RWPE2 (cell line): ENCODE results near the gene CDH19.
A peak's percentile ranks its signal among the peaks of the same experiment; 100 is the strongest.

Experiments used
- ATAC-seq: fragments of 200-7000 bp; cut with Tn5 transposase; 3 replicates; pipeline ENCODE4 v1.9.1; 2021; ENCODE audit warnings: low read depth
- DNase-seq: peaks from one replicate; pipeline ENCODE4 v3.0.0-alpha.2; 2020; ENCODE audit warnings: low spot score
- H3K27ac ChIP-seq: fragments of 450-650 bp; 2 replicates; pipeline ENCODE4 v1.5.1; 2017; ENCODE audit warnings: mild to moderate bottlenecking; ENCODE audit not compliant: poor library complexity, severe bottlenecking
- H3K27me3 ChIP-seq: fragments of 250-450 bp; sonication (Bioruptor Pico); 2 replicates; pipeline ENCODE4 v1.5.1; 2021; ENCODE audit warnings: mild to moderate bottlenecking, moderate library complexity; ENCODE audit not compliant: insufficient read depth, poor library complexity, severe bottlenecking
- H3K36me3 ChIP-seq: fragments of 250-450 bp; sonication (Bioruptor Pico); 2 replicates; pipeline ENCODE4 v1.5.1; 2020; ENCODE audit warnings: low read depth, mild to moderate bottlenecking, moderate library complexity
- H3K4me1 ChIP-seq: fragments of 250-450 bp; sonication (Bioruptor Pico); 2 replicates; pipeline ENCODE4 v1.5.1; 2021; ENCODE audit warnings: mild to moderate bottlenecking, moderate library complexity; ENCODE audit not compliant: insufficient read depth, poor library complexity, severe bottlenecking
- H3K4me3 ChIP-seq: fragments of 250-450 bp; sonication (Bioruptor Pico); 2 replicates; pipeline ENCODE4 v1.5.1; 2021; ENCODE audit warnings: mild to moderate bottlenecking, moderate library complexity; ENCODE audit not compliant: severe bottlenecking
- H3K9me3 ChIP-seq: fragments of 250-450 bp; sonication (Bioruptor Pico); 2 replicates; pipeline ENCODE4 v1.5.1; 2021; ENCODE audit warnings: mild to moderate bottlenecking, moderate library complexity; ENCODE audit not compliant: severe bottlenecking
- TF ChIP-seq, protein P1 (sequence below): fragments of 450-650 bp; IDR thresholded peaks from one replicate; pipeline ENCODE4 v1.5.1; 2017; ENCODE audit warnings: mild to moderate bottlenecking, moderate library complexity; ENCODE audit not compliant: poor library complexity, severe bottlenecking

Gene CDH19

DNA sequence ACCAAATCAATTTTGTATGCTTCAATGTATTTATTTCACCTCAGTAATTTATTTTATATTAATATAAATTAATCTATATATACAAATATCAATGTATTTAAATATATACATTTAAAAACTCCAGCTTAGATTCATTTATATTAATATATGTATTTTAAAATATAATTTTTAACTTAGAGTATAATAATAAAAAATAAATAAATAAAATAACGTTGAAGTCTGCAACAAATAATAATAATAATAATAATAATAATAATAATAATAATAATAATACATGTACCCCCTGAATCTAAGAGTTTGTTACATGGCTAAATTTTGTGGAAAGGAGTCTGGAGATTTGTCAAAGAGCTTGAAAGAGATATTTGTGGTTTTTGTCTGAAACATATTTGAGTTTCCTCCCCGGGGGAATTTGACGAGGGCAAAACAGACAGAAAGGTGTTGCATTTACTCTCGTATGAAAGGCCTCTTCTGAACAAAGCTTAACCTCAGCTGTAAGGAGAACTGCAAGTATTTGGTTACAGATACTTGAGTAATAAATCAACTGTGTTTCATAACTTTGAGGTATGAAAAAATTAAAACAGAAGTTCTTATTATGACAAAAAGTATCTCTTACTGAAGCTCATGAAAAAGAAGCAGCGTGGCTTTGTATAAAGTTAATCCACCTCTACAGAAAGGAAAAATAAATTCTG is 93.4 kb downstream of the CDH19 start:
- H3K36me3 ChIP-seq, result no peaks in the 10 kb centered on the region
- no peak for DNase-seq
- peaks cover 38% of the 10 kb centered on the region for H3K4me1 ChIP-seq
- H3K27ac ChIP-seq, result peak overlapping the region; percentile 75
- ATAC-seq, result peak; percentile 86
- no peaks in the 10 kb centered on the region for H3K27me3 ChIP-seq
- no peaks in the 10 kb centered on the region for H3K9me3 ChIP-seq
- TF ChIP-seq, protein P1, sequence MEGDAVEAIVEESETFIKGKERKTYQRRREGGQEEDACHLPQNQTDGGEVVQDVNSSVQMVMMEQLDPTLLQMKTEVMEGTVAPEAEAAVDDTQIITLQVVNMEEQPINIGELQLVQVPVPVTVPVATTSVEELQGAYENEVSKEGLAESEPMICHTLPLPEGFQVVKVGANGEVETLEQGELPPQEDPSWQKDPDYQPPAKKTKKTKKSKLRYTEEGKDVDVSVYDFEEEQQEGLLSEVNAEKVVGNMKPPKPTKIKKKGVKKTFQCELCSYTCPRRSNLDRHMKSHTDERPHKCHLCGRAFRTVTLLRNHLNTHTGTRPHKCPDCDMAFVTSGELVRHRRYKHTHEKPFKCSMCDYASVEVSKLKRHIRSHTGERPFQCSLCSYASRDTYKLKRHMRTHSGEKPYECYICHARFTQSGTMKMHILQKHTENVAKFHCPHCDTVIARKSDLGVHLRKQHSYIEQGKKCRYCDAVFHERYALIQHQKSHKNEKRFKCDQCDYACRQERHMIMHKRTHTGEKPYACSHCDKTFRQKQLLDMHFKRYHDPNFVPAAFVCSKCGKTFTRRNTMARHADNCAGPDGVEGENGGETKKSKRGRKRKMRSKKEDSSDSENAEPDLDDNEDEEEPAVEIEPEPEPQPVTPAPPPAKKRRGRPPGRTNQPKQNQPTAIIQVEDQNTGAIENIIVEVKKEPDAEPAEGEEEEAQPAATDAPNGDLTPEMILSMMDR, result no peak
- H3K4me3 ChIP-seq, result no peak overlapping the region

DNA sequence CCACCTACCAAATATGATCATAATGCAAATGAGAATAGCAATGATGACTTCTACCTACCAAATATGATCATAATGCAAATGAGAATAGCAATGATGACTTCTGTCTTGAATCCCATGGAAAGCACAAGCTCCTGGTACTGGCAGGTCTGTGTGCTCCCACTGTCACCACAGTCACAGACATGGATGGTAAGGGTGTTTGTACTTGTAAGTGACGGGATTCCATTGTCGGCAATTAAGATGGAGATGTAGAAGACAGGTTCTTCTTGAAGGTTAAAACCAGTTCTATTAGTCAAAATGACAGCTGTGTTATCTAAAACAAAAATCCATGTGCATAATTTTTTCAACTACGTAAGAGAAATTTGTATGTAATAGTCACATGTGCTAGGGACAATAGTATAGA is 95.0 kb downstream of the CDH19 start:
- H3K4me3 ChIP-seq, result no peak overlapping the region
- ATAC-seq (no peak), DNase-seq (no peak)
- H3K4me1 ChIP-seq, result peaks cover 34% of the 10 kb centered on the region
- H3K36me3 ChIP-seq, result no peaks in the 10 kb centered on the region
- H3K27ac ChIP-seq, result no peak overlapping the region
- no peaks in the 10 kb centered on the region for H3K27me3 ChIP-seq
- TF ChIP-seq, protein P1, result no peak
- no peaks in the 10 kb centered on the region for H3K9me3 ChIP-seq

DNA sequence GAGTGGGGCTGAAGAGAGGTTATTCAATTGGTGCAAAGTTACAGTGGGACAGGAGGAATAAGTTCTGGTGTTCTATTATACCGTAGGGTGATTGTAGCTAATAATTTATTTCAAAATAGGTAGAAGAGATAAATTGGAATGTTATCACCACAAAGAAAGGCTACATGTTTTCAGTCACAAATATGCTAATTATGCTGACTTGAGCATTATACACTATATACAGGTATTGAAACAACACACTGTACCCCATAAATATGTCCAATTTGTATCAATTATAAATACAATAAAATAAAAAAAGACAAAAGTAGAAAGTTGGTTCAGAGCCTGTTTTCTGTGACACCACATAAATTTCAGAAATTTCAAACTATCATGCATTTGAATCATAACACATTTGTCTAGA is 97.7 kb downstream of the CDH19 start:
- TF ChIP-seq, protein P1, result no peak
- ATAC-seq (no peak), DNase-seq (no peak)
- Histone ChIP-seq H3K27me3 (no peaks in the 10 kb centered on the region), H3K4me3 (no peak overlapping the region), H3K27ac (no peak overlapping the region), H3K36me3 (no peaks in the 10 kb centered on the region), H3K4me1 (peaks cover 12% of the 10 kb centered on the region), H3K9me3 (no peaks in the 10 kb centered on the region)

DNA sequence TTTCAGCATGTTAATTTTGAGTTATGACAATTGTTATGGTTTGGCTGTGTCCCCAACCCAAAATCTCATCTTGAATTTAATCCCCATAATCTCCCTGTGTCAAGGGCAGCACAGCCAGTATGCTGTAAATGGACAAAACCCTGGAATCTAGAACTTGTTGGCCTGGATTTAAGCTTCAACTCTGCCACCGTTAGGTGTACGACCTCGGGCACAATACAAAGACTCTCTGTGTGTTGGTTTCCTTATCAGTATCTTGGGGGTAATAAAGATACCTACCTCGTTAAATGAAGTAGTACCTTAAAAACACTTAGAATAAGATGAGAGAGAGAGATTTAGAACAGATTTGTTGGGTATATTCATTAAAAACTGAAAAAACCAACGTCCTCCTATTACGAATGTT is 106.5 kb downstream of the CDH19 start:
- Histone ChIP-seq H3K4me1 (no peaks in the 10 kb centered on the region), H3K27me3 (no peaks in the 10 kb centered on the region), H3K9me3 (no peaks in the 10 kb centered on the region), H3K4me3 (no peak overlapping the region), H3K36me3 (no peaks in the 10 kb centered on the region), H3K27ac (no peak overlapping the region)
- TF ChIP-seq, protein P1, result no peak
- ATAC-seq (no peak), DNase-seq (no peak)

DNA sequence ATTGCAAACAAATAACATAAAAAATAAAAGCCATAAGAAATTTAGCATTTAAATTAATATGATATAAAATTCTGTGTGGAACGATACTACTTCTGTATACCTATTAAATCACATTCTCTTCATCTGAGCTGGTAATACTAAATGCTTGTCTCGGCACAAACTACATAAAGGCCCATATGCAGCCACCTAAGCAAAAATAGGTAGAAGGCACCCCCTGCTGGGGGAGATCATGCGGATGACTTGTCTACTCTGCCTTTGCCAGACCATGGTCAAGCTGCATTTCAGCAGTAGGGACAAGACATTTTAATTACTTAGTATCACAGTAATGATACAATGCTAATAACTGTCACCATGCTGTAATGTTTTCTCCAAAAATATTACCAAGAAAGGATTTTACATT is 108.0 kb downstream of the CDH19 start:
- H3K27ac ChIP-seq, result no peak overlapping the region
- no peak overlapping the region for H3K4me3 ChIP-seq
- no peaks in the 10 kb centered on the region for H3K36me3 ChIP-seq
- DNase-seq (no peak), ATAC-seq (peak; percentile 93)
- no peaks in the 10 kb centered on the region for H3K27me3 ChIP-seq
- TF ChIP-seq, protein P1, result peak; percentile 70
- no peaks in the 10 kb centered on the region for H3K9me3 ChIP-seq
- no peaks in the 10 kb centered on the region for H3K4me1 ChIP-seq
